GM18498 (cell line): Measurements from ENCODE around the gene INPP4A.

Source experiments
- ATAC-seq: cut with Tn5 transposase; IDR thresholded peaks from one replicate; pipeline ENCODE4 v1.9.1; 2021; ENCODE audit warnings: mild to moderate bottlenecking, moderate library complexity; ENCODE audit not compliant: unreplicated experiment

The INPP4A gene

DNA sequence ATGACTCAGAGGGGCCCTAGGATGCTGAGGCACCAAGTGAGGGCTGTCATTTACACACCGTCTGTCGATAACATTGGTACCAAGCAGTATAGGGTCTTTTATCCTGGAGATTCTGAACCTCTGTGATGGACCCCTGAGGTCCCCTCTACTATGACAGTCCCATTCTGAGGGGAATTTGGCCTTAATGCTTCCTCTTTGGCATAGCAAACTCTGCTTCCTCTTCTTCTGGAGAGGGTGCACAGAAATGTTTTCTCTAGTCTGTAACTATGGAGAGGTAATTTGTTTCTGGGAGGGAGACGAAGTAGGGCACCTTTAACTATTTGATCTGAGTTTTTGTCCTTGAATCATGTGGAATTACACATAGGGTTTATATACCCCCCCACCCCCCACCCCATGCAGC, 44.8 kb downstream of the INPP4A start:
- no peak for ATAC-seq

- ATAC-seq = no peak
Observed at GRCh38 chr2:98489971-98490962, 45.6 kb downstream of the INPP4A start.

- ATAC-seq = no peak
Observed at GRCh38 chr2:98492441-98492840, 47.8 kb downstream of the INPP4A start.

DNA sequence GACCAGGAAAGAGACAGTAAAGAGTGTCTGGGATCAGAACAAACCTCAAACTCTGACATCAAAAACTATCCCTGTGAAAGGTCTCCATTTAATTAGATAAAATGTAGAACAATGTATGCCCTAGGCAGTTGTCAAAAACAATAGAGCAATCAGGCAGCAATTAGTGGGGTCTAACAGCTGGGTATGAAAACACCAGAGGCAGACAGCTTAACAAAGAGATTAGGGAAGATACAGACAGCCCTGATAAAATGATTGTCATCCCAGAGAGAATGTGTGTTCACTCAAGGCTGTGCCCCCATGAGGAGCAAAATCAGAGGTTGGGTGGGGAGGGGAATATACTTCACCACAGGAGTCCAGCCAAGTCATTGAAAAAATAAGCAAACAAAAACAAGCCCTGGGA, 50.0 kb downstream of the INPP4A start:
- no peak for ATAC-seq

DNA sequence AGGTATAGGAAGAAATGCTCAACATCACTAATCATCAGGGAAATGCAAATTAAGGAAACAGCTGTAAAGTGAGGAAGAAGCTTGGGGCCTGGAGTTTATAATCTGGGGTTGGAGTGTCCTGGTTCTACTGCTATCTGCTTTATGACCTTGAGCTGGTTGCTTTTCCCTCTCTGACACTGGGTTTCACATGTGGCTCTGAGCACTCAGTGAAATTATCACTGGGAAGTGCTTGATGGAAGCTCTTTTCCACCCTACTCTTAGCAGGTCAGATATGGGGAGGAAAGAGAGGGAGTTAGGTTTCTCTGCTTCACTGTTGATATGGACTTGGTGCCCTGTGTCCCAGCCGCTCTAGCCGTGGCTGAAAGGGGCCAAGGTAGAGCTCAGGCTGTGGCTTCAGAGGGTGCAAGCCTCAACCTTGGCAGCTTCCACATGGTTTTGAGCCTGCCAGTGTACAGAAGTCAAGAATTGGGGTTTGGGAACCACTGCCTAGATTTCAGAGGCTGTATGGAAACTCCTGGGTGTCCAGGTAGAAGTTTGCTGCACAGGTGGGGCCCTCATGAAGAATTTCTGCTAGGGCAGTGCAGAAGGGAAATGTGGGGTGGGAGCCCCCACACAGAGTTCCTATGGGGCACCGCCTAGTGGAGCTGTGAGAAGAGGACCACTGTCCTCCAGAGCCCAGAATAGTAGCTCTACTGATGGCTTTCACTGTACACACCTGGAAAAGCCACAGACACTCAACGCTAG, 52.3 kb downstream of the INPP4A start:
- no peak for ATAC-seq

- no peak for ATAC-seq
Observed at GRCh38 chr2:98498703-98499440, 54.2 kb downstream of the INPP4A start.

DNA sequence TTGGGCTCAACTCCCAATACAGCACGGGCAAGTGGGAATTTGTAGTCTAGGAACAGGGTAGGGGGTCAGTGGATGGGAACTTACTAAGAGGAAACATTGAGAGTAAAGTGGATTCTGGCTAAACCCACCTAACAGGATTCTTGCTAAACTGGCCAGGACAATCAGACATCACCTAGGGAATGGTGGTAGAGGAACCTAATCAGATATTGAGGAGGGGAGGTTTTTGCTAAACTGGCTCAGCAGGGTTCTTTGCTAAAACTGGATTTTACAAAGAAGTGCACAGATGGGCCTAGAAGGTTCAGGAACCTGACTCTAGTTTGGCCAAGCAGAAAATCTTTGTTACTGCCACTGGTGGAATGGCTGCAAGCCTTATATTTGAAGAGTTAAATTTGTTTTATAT, 55.9 kb downstream of the INPP4A start:
- no peak for ATAC-seq

DNA sequence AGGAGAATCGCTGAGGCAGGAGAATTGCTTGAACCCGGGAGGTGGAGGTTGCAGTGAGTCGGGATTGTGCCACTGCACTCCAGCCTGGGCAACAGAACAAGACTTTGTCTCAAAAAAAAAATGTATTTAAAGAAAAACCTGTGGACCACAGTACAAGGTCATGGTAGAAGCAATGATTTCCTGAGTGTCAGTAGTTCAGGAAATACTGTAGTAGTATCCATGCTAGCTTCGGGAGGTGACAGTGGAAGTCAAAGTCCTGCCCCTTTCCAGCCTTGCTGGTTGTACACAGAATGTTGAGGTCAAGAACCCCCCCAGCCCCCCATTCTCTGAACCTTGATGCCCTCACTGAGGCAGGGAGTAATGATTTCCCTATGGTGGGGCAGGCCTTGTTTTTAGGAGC, 56.6 kb downstream of the INPP4A start:
- no peak for ATAC-seq

- ATAC-seq = no peak
Observed at GRCh38 chr2:98501876-98502275, 57.2 kb downstream of the INPP4A start.

- peak; percentile 61 for ATAC-seq
Observed at GRCh38 chr2:98502556-98503335, 58.1 kb downstream of the INPP4A start.

- ATAC-seq = no peak
Observed at GRCh38 chr2:98503481-98504105, 58.9 kb downstream of the INPP4A start.

DNA sequence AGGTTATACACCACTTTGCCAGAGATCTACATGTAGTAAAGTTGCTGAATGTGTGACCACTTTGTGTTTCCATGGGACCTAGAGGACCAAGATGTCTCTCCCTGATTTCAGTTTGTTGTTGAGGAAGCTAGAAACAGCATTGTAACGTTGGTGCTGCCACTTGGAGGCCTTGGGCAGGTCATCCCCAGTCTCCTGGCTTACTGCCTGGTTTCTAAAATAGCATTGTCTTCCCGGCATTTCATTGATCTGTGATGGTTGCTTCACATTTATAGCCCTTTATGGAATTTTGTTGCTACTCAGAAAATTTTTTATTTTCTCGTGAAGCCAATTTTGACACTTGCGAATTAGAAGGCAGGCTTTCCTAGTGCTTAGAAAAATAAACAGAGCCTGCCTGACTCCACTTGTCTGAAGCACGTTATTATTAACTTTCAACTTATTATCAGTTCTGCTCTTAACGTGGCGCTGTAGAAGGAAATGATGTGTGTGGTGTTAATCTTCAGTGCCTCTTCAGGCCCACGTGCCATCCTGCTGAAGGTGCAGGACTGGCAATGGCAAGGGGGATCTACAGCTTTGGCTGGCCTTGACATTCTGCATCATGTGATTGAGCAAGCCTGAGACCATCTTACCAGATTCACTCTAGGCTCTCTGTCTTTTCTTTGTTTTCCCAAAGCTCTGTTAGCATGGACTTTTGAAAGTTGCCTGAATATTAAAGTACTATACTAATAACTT, 59.9 kb downstream of the INPP4A start:
- ATAC-seq = no peak

DNA sequence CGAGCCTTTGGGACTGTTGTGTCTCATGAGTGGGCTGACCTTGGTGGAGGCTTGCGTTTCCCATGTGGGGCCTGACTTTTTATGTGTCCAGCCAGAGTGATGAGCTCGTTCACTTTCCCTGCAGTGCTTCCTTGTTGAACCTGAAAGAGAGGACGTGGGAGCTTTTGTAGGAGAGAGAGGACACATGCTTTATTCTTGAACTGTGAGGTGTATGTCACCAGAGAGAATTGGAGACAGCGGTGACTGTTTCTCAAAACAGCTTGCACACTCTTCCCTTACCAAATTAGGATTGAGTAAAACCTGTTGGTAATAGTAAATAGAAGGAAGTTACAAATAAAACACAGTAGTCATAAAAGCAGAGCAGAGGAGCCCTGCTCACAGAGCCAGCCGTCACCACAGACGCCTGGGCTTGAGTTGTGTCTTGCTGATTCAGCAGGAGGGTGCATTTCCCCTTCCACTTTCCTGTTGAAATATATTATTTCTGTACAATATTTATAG, 60.7 kb downstream of the INPP4A start:
- no peak for ATAC-seq

DNA sequence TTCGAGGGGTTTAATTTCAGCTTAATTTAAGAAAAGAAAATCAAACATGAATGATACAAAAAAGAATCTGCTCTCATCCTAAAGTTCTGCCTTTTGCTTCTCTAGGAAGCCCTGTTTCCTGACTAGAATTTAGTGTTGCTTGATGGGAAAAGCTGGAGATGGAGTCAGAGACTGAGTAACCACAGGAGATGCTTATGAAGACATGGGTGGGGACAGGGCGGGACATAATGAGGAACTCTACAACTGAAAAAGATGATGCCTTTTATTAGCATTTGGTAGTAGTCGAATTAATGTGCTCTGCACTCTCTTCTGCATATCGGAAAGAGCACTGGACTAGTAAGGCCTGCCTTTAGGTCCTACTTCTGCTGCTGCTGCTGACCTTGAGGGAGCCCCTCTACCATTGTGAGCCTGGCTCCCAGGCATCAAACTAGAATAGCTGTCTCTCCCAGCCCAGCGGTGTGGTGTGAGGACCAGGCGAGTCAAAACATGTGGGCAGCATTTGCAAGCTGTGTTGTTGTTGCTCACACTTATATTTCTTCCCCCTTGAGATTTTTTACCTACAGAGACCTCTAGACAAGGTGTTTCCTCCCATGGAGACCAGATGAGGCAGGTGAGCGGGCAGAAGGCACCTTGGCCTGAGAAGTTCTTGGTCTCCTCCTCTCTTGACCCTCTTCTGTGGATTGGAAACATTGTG, 61.5 kb downstream of the INPP4A start:
- ATAC-seq = no peak

- no peak for ATAC-seq
Observed at GRCh38 chr2:98506881-98507280, 62.2 kb downstream of the INPP4A start.

DNA sequence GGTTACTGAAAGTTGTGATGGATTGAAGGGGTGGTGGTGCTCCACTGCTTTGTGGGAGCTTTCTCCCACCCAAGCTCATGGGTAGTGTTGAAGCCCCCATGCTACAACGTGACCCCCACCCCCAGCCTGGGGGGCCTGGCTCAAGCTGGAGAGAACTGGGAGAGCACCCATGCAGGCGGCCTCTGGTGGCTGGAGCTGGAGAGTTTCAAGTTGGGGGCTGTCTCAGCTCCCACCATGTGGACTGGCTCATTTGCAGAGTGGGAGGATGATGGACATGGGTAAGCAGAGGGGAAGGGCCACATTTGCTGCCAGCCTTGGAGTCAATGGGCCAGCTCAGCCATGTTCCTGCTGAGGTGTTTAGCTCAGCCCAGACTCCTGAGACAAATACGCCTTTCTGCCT, 62.8 kb downstream of the INPP4A start:
- ATAC-seq = no peak

DNA sequence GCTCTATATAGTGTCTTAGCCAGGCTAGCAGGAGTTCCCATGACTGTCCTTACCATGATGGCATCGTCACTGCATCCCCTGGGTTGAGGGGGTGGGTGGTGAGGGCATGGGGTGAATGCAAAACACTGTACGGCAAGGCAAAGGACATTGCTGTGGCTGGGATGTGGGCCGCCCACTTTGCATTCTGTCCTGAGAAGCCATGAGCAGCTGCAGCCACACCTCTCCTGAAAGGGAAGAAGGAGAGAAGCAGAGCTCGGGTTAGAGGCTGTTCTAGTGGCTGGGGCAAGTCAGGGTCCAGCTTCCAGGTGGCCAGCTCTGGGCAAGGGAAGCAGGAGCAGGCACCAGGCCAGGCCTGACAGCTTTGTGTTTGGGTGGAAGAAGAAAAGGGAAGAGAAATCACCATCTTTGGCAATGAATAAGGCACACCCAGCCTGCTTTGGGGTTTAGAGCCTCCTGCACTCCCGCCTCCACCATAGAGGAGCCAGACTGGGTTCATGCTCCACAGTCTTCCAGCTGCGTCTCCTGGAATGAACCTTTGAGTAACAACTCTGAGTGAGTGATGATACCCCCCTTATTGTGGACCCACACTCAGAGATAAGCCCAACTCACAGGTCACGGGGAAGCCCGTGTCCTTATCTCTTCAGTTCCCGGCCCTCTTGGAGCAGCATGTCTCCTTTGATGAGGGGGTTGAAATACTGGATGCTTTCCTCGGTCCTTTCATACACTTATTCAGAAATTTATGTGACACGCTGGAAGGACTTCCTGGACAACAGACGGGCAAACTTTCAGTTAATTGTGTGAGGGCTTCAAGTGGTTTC, 63.4 kb downstream of the INPP4A start:
- ATAC-seq = no peak

DNA sequence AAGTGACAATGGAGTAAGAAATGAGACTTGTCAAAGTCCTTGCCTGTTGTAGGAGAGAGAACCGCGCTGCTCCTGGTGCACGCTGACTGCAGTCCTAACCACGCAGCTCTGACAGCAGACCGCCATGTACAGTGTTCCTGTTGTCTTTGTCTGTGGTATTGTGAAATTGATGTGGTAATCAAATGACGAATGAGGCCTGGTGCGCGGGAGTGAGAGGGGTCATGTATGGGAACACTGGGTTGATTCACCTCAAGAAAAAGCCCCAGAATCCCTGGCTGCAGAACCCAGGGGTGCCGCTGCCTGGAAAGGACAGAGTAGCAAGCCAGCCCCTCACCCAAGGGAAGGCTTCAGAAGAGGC, 64.0 kb downstream of the INPP4A start:
- no peak for ATAC-seq
